OCI-LY7 (cell line): ENCODE measurements around the gene PLCXD1.

ENCODE experiments used
- EZH2phosphoT487 ChIP-seq: fragments of 200-600 bp; sonication (generic); IDR thresholded peaks from 2 replicates; pipeline ENCODE4 v1.6.1; 2018; ENCODE audit warnings: low read depth, borderline replicate concordance, mild to moderate bottlenecking, mixed run types, antibody characterized with exemption, low read length, moderate library complexity, mixed read lengths
- TF ChIP-seq, protein P1 (sequence below): fragments of 200-600 bp; sonication (generic); conservative IDR thresholded peaks from 2 replicates; pipeline ENCODE4 v1.5.1; 2014; ENCODE audit warnings: mild to moderate bottlenecking, antibody characterized with exemption, low read length, moderate library complexity, mixed read lengths

DNA sequence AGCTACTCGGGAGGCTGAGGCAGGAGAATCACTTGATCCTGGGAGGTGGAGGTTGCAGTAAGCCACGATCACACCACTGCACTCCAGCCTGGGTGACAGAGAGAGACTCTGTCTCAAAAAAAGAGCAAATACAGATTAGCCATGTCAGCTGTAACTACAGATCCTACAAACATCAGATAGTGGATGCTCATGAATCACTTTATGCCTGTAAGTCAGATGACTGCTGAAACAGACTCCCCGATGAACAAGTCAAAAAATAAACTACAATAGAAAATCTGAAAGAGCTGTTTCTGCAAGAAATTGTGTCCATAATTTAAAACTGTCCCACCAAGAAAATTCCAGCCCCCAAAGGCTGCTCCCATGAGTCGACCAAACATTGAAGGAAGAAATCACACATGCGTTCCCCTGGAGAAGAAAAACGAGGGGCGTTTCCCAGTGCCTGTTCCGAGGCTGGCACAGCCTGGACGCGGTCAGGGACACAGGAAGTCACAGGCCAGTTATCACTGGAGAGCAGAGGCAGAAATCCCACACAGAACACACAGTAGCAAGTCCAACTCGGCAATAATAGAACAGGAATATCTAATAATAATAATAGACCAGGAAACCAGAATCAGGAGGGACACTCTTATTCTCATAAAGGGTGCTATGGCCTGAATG is 67.4 kb downstream of the PLCXD1 start:
- TF ChIP-seq, protein P1, sequence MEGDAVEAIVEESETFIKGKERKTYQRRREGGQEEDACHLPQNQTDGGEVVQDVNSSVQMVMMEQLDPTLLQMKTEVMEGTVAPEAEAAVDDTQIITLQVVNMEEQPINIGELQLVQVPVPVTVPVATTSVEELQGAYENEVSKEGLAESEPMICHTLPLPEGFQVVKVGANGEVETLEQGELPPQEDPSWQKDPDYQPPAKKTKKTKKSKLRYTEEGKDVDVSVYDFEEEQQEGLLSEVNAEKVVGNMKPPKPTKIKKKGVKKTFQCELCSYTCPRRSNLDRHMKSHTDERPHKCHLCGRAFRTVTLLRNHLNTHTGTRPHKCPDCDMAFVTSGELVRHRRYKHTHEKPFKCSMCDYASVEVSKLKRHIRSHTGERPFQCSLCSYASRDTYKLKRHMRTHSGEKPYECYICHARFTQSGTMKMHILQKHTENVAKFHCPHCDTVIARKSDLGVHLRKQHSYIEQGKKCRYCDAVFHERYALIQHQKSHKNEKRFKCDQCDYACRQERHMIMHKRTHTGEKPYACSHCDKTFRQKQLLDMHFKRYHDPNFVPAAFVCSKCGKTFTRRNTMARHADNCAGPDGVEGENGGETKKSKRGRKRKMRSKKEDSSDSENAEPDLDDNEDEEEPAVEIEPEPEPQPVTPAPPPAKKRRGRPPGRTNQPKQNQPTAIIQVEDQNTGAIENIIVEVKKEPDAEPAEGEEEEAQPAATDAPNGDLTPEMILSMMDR, result no peak
- TF ChIP-seq EZH2phosphoT487, result no peak
